GM12864 (cell line): ENCODE measurements around the gene CD226.
"Not testable (repeated sequence)": the region's sequence is repeated elsewhere in the genome, so short reads cannot be mapped to it uniquely, and the experiment has no call there.

Source experiments
- DNase-seq: peaks from one replicate; pipeline ENCODE4 v3.0.0-alpha.2; 2011; ENCODE audit warnings: low read depth
- H3K4me3 ChIP-seq: 2 replicates; pipeline ENCODE4 v1.5.1; 2011; ENCODE audit warnings: mild to moderate bottlenecking, low read depth, low read length, control low read depth
- CTCF ChIP-seq: IDR thresholded peaks from 2 replicates; pipeline ENCODE4 v1.5.1; 2011; ENCODE audit warnings: low read depth, mild to moderate bottlenecking, moderate library complexity, low read length, control low read depth, inconsistent platforms; ENCODE audit errors: missing control alignments

Gene CD226

GRCh38 chr18:69874058-69874457 lies 73.6 kb downstream of the CD226 start:
- no peak for TF ChIP-seq CTCF
- DNase-seq, result no peak

GRCh38 chr18:69872661-69873060 lies 75.0 kb downstream of the CD226 start:
- TF ChIP-seq CTCF, result no peak
- no peak overlapping the region for H3K4me3 ChIP-seq
- no peak for DNase-seq

More at GRCh38 chr18:69874058-69874457, 73.6 kb downstream of the CD226 start:
- H3K4me3 ChIP-seq, result no peak overlapping the region

GRCh38 chr18:69871363-69871762 lies 76.3 kb downstream of the CD226 start:
- no peak for TF ChIP-seq CTCF
- H3K4me3 ChIP-seq, result no peak overlapping the region
- no peak for DNase-seq

- H3K4me3 ChIP-seq, result no peak overlapping the region
- no peak for DNase-seq
- TF ChIP-seq CTCF, result no peak
Observed at GRCh38 chr18:69870736-69871135, 76.9 kb downstream of the CD226 start.

GRCh38 chr18:69866212-69866611 lies 81.5 kb downstream of the CD226 start:
- no peak overlapping the region for H3K4me3 ChIP-seq
- no peak for TF ChIP-seq CTCF
- no peak for DNase-seq

GRCh38 chr18:69865776-69866175 lies 81.9 kb downstream of the CD226 start:
- TF ChIP-seq CTCF, result no peak
- no peak overlapping the region for H3K4me3 ChIP-seq
- no peak for DNase-seq

- not testable (repeated sequence) for DNase-seq, H3K4me3 ChIP-seq
Observed at GRCh38 chr18:69864802-69865201, 82.9 kb downstream of the CD226 start.

GRCh38 chr18:69858897-69859296 lies 88.8 kb downstream of the CD226 start:
- TF ChIP-seq CTCF, result no peak
- DNase-seq, result no peak
- no peak overlapping the region for H3K4me3 ChIP-seq
